SK-N-SH treated with all-trans-retinoic acid at 6 μM for 48 hours (cell line): Measurements from ENCODE around the gene FFAR3.

Experiments
- ATAC-seq: fragments of 200-7000 bp; cut with Tn5 transposase; 3 replicates; pipeline ENCODE4 v1.9.1; 2020; ENCODE audit warnings: mild to moderate bottlenecking, moderate library complexity
- ARNTL ChIP-seq: fragments of 450-650 bp; formaldehyde crosslinking; IDR thresholded peaks from 2 replicates; pipeline ENCODE4 v1.5.0; 2020; ENCODE audit warnings: low read depth, mild to moderate bottlenecking, moderate library complexity, borderline replicate concordance
- BACH2 ChIP-seq: fragments of 250-450 bp; sonication (Bioruptor Pico); IDR thresholded peaks from 2 replicates; pipeline ENCODE4 v1.9.0; 2021; ENCODE audit warnings: mild to moderate bottlenecking, borderline replicate concordance
- ESRRG ChIP-seq: fragments of 250-450 bp; sonication (Bioruptor Pico); IDR thresholded peaks from 2 replicates; pipeline ENCODE4 v1.6.1; 2021; ENCODE audit warnings: mild to moderate bottlenecking
- ISL1 ChIP-seq: fragments of 250-450 bp; sonication (Bioruptor Pico); IDR thresholded peaks from 2 replicates; pipeline ENCODE4 v2.1.2; 2022; ENCODE audit warnings: mild to moderate bottlenecking, moderate library complexity
- OSR1 ChIP-seq: fragments of 250-450 bp; sonication (Bioruptor Pico); IDR thresholded peaks from 2 replicates; pipeline ENCODE4 v1.8.0; 2022; ENCODE audit warnings: moderate library complexity, mild to moderate bottlenecking, inconsistent platforms
- RARB ChIP-seq: fragments of 250-450 bp; sonication (Bioruptor Pico); IDR thresholded peaks from 2 replicates; pipeline ENCODE4 v1.8.0; 2021; ENCODE audit warnings: mild to moderate bottlenecking, moderate library complexity
- SNAI2 ChIP-seq: fragments of 250-450 bp; sonication (Bioruptor Pico); IDR thresholded peaks from 2 replicates; pipeline ENCODE4 v1.5.0; 2020; ENCODE audit warnings: mild to moderate bottlenecking, moderate library complexity
- TCF4 ChIP-seq: fragments of 250-450 bp; sonication (Bioruptor Pico); IDR thresholded peaks from 2 replicates; pipeline ENCODE4 v1.8.0; 2021; ENCODE audit warnings: mild to moderate bottlenecking, moderate library complexity, borderline replicate concordance
- TOX ChIP-seq: fragments of 250-450 bp; sonication (Bioruptor Pico); IDR thresholded peaks from 2 replicates; pipeline ENCODE4 v1.8.0; 2021; ENCODE audit warnings: mild to moderate bottlenecking, moderate library complexity, borderline replicate concordance
- ZC3H10 ChIP-seq: fragments of 250-450 bp; sonication (Bioruptor Pico); IDR thresholded peaks from 2 replicates; pipeline ENCODE4 v1.5.1; 2021; ENCODE audit warnings: mild to moderate bottlenecking, moderate library complexity
- ZNF565 ChIP-seq: fragments of 450-650 bp; formaldehyde crosslinking; conservative IDR thresholded peaks from 2 replicates; pipeline ENCODE4 v1.5.0; 2020; ENCODE audit warnings: low read depth, mild to moderate bottlenecking, moderate library complexity
- ZNF70 ChIP-seq: fragments of 450-650 bp; formaldehyde crosslinking; IDR thresholded peaks from 2 replicates; pipeline ENCODE4 v1.5.0; 2020; ENCODE audit warnings: mild to moderate bottlenecking, moderate library complexity
- ZNF8 ChIP-seq: fragments of 450-650 bp; formaldehyde crosslinking; IDR thresholded peaks from 2 replicates; pipeline ENCODE4 v1.5.0; 2020; ENCODE audit warnings: mild to moderate bottlenecking, moderate library complexity
- TF ChIP-seq, protein P1 (sequence below): fragments of 250-450 bp; sonication (Bioruptor Pico); IDR thresholded peaks from 2 replicates; pipeline ENCODE4 v1.5.1; 2021; ENCODE audit warnings: mild to moderate bottlenecking, moderate library complexity
- TF ChIP-seq, protein P2 (sequence below): fragments of 250-450 bp; sonication (Bioruptor Pico); IDR thresholded peaks from 2 replicates; pipeline ENCODE4 v1.8.0; 2021; ENCODE audit warnings: low read depth, mild to moderate bottlenecking, moderate library complexity, borderline replicate concordance
- TF ChIP-seq, protein P3 (sequence below): fragments of 250-450 bp; sonication (Bioruptor Pico); IDR thresholded peaks from 2 replicates; pipeline ENCODE4 v1.5.1; 2020; ENCODE audit warnings: low read depth, mild to moderate bottlenecking, moderate library complexity
- TF ChIP-seq, protein P4 (sequence below): fragments of 250-450 bp; sonication (Bioruptor Pico); IDR thresholded peaks from 2 replicates; pipeline ENCODE4 v1.5.0; 2020; ENCODE audit warnings: mild to moderate bottlenecking, moderate library complexity
- TF ChIP-seq, protein P5 (sequence below): fragments of 250-450 bp; sonication (Bioruptor Pico); IDR thresholded peaks from 2 replicates; pipeline ENCODE4 v1.8.0; 2020; ENCODE audit warnings: mild to moderate bottlenecking, moderate library complexity, borderline replicate concordance

Gene FFAR3

DNA sequence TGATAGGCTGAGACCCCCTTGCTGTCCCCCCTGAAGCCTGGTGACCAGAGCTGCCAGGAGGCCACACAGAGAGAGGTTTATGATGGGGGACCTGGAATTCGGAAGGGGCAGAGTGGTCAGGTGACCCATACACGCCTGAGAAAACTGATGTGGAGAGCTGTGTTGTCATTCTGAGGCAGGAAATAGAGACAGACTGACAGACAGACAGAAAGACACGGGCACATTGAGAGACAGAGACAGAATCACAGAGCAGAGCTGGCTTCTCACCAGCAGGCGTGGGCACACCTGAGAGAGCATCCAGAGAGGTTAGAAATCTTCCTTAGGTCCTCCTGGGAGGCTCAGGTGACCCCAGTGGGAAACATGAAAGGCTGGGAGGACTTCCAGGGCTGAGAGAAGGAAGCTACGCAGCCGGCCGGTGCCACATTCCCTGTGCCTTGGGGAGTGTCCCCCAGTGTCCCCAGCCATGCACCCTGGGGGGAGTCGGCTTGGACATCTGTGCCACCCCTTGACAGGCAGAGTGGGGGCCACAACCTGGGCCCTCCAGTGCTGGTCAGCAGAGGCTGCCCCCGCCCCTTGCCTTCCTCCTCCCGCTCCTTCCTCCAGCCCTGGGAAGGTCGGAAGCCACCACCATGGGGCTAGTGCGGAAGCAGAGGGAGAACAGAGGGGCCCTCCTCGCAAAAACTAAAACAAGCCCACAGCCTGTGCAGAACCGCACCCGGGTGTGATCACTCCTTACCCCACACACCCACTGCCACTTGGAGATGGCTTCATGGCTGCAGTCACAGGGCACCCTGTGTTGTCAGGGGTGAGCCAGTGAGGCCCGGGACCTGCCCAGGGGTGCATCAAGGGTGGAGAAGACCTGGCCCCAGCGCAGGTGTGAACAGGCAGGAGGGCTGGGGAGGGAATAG lies 8.4 kb upstream of the FFAR3 start:
- ATAC-seq: no peak
- TF ChIP-seq ZNF565 (CRISPR knock-in tag) (no peak), SNAI2 (CRISPR knock-in tag) (no peak), ZNF70 (CRISPR knock-in tag) (no peak), TOX (CRISPR knock-in tag) (no peak), RARB (CRISPR knock-in tag) (no peak), TCF4 (CRISPR knock-in tag) (no peak), ZC3H10 (no peak), ESRRG (CRISPR knock-in tag) (no peak), ARNTL (CRISPR knock-in tag) (no peak), ISL1 (CRISPR knock-in tag) (no peak)

DNA sequence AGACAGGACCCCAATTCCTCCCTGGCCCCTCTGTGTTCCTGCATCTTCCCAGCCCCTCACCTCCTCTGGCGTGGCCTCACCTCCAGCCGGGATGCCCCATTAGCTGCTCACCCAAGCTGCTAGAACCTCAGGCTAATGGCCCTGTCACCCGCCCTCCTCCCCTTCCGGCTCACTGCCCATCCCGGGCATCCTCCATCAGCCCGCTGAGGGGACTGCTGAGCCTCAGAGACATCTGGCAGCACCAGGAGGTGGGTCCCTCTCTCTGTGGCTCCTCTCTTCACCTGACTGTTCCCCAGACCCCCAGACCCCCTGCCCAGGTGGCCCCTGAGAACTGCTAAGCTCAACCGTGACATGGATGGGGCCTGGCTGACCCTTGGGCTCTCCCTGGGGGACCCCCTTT lies 7.7 kb upstream of the FFAR3 start:
- TF ChIP-seq ZC3H10: no peak
- TF ChIP-seq, protein P1, sequence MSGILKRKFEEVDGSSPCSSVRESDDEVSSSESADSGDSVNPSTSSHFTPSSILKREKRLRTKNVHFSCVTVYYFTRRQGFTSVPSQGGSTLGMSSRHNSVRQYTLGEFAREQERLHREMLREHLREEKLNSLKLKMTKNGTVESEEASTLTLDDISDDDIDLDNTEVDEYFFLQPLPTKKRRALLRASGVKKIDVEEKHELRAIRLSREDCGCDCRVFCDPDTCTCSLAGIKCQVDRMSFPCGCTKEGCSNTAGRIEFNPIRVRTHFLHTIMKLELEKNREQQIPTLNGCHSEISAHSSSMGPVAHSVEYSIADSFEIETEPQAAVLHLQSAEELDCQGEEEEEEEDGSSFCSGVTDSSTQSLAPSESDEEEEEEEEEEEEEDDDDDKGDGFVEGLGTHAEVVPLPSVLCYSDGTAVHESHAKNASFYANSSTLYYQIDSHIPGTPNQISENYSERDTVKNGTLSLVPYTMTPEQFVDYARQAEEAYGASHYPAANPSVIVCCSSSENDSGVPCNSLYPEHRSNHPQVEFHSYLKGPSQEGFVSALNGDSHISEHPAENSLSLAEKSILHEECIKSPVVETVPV (CRISPR knock-in tag): no peak
- TF ChIP-seq ARNTL (CRISPR knock-in tag): no peak
- no peak for TF ChIP-seq ISL1 (CRISPR knock-in tag)
- TF ChIP-seq, protein P2, sequence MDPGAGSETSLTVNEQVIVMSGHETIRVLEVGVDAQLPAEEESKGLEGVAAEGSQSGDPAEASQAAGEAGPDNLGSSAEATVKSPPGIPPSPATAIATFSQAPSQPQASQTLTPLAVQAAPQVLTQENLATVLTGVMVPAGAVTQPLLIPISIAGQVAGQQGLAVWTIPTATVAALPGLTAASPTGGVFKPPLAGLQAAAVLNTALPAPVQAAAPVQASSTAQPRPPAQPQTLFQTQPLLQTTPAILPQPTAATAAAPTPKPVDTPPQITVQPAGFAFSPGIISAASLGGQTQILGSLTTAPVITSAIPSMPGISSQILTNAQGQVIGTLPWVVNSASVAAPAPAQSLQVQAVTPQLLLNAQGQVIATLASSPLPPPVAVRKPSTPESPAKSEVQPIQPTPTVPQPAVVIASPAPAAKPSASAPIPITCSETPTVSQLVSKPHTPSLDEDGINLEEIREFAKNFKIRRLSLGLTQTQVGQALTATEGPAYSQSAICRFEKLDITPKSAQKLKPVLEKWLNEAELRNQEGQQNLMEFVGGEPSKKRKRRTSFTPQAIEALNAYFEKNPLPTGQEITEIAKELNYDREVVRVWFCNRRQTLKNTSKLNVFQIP (CRISPR knock-in tag): no peak
- no peak for TF ChIP-seq OSR1 (CRISPR knock-in tag)
- no peak for TF ChIP-seq ZNF70 (CRISPR knock-in tag)
- TF ChIP-seq, protein P3, sequence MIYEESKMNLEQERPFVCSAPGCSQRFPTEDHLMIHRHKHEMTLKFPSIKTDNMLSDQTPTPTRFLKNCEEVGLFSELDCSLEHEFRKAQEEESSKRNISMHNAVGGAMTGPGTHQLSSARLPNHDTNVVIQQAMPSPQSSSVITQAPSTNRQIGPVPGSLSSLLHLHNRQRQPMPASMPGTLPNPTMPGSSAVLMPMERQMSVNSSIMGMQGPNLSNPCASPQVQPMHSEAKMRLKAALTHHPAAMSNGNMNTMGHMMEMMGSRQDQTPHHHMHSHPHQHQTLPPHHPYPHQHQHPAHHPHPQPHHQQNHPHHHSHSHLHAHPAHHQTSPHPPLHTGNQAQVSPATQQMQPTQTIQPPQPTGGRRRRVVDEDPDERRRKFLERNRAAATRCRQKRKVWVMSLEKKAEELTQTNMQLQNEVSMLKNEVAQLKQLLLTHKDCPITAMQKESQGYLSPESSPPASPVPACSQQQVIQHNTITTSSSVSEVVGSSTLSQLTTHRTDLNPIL: no peak
- TF ChIP-seq TOX (CRISPR knock-in tag): no peak
- TF ChIP-seq RARB (CRISPR knock-in tag): no peak
- no peak for TF ChIP-seq ZNF8
- TF ChIP-seq, protein P4, sequence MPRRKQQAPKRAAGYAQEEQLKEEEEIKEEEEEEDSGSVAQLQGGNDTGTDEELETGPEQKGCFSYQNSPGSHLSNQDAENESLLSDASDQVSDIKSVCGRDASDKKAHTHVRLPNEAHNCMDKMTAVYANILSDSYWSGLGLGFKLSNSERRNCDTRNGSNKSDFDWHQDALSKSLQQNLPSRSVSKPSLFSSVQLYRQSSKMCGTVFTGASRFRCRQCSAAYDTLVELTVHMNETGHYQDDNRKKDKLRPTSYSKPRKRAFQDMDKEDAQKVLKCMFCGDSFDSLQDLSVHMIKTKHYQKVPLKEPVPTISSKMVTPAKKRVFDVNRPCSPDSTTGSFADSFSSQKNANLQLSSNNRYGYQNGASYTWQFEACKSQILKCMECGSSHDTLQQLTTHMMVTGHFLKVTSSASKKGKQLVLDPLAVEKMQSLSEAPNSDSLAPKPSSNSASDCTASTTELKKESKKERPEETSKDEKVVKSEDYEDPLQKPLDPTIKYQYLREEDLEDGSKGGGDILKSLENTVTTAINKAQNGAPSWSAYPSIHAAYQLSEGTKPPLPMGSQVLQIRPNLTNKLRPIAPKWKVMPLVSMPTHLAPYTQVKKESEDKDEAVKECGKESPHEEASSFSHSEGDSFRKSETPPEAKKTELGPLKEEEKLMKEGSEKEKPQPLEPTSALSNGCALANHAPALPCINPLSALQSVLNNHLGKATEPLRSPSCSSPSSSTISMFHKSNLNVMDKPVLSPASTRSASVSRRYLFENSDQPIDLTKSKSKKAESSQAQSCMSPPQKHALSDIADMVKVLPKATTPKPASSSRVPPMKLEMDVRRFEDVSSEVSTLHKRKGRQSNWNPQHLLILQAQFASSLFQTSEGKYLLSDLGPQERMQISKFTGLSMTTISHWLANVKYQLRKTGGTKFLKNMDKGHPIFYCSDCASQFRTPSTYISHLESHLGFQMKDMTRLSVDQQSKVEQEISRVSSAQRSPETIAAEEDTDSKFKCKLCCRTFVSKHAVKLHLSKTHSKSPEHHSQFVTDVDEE: no peak
- no peak for TF ChIP-seq TCF4 (CRISPR knock-in tag)
- TF ChIP-seq SNAI2 (CRISPR knock-in tag): no peak
- TF ChIP-seq ZNF565 (CRISPR knock-in tag): no peak
- no peak for TF ChIP-seq BACH2 (CRISPR knock-in tag)
- TF ChIP-seq, protein P5, sequence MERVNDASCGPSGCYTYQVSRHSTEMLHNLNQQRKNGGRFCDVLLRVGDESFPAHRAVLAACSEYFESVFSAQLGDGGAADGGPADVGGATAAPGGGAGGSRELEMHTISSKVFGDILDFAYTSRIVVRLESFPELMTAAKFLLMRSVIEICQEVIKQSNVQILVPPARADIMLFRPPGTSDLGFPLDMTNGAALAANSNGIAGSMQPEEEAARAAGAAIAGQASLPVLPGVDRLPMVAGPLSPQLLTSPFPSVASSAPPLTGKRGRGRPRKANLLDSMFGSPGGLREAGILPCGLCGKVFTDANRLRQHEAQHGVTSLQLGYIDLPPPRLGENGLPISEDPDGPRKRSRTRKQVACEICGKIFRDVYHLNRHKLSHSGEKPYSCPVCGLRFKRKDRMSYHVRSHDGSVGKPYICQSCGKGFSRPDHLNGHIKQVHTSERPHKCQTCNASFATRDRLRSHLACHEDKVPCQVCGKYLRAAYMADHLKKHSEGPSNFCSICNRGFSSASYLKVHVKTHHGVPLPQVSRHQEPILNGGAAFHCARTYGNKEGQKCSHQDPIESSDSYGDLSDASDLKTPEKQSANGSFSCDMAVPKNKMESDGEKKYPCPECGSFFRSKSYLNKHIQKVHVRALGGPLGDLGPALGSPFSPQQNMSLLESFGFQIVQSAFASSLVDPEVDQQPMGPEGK (CRISPR knock-in tag): no peak
- no peak for ATAC-seq
